22Rv1 (cell line): ENCODE measurements around the gene ZBTB5.
A peak's percentile ranks its signal among the peaks of the same experiment; 100 is the strongest.

Experiments used
- H3K27ac ChIP-seq: fragments of 450-650 bp; 2 replicates; pipeline ENCODE4 v1.5.1; 2017
- CTCF ChIP-seq: fragments of 450-650 bp; IDR thresholded peaks from 2 replicates; pipeline ENCODE4 v1.5.1; 2017; ENCODE audit warnings: mild to moderate bottlenecking
- ZFX ChIP-seq: fragments of 450-650 bp; IDR thresholded peaks from 2 replicates; pipeline ENCODE4 v1.6.1; 2017; ENCODE audit warnings: antibody characterized with exemption, borderline replicate concordance

The ZBTB5 gene

GRCh38 chr9:37454238-37454637 lies 11.0 kb downstream of the ZBTB5 start:
- peak overlapping the region; percentile 68 for H3K27ac ChIP-seq
- TF ChIP-seq CTCF (no peak), ZFX (no peak)

- H3K27ac ChIP-seq, result peak overlapping the region; percentile 68
- TF ChIP-seq CTCF (no peak), ZFX (no peak)
Measured at GRCh38 chr9:37453827-37454226, 11.4 kb downstream of the ZBTB5 start.

GRCh38 chr9:37452611-37453010 lies 12.6 kb downstream of the ZBTB5 start:
- H3K27ac ChIP-seq, result peak overlapping the region; percentile 68
- TF ChIP-seq ZFX (no peak), CTCF (no peak)

- TF ChIP-seq CTCF (no peak), ZFX (no peak)
- H3K27ac ChIP-seq, result peak overlapping the region; percentile 68
Measured at GRCh38 chr9:37451628-37452027, 13.6 kb downstream of the ZBTB5 start.

GRCh38 chr9:37449862-37450632 lies 15.2 kb downstream of the ZBTB5 start:
- H3K27ac ChIP-seq, result peak overlapping the region; percentile 30
- TF ChIP-seq ZFX (no peak), CTCF (no peak)

- peak overlapping the region; percentile 79 for H3K27ac ChIP-seq
- TF ChIP-seq ZFX (no peak), CTCF (no peak)
Measured at GRCh38 chr9:37447111-37447510, 18.1 kb downstream of the ZBTB5 start.

GRCh38 chr9:37446401-37446800 lies 18.8 kb downstream of the ZBTB5 start:
- TF ChIP-seq CTCF (no peak), ZFX (no peak)
- peak overlapping the region; percentile 79 for H3K27ac ChIP-seq
